NCI-H1417 (cell line): Measurements from ENCODE around the gene TMEM218.

Experiments
- DNase-seq, 3 experiments: peaks; one replicate each; lab custom pipeline; 2025; lab: John Stamatoyannopoulos, UW

The TMEM218 gene

DNA sequence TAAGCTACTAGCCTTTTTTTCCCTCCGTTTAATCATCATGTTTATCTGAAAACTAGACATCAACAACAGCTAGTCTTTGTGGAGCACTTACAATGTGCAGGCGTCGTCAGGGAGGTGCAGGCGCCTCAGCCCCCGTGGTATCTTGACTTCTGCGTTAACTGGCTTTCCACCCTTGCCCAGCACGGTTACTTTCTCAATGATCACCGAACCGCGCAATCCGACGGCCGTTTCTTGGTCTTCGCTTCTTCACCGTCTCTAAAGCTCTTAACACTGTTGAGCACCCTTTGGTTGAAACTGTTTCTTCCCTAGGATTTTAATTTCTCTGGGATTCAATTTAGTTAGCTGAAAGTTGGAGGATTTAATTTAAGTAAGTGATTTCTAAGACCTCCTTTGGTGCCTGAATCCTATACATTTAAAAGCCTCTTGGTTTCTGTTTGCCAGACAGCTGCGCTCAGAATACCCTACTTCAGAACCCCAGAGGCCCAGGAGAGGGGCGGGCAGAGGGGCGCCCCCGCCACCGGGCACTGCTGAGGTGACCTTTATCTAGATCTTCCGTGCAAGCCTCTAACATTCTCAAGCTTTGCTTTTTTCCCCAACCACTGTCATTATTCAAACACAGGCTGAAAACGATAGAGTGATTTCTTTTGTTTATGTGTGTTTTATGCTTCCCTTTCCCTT is 18.0 kb upstream of the TMEM218 start:
- no peak for DNase-seq

GRCh38 chr11:125128450-125128849 is 17.0 kb upstream of the TMEM218 start:
- DNase-seq, result no peak

DNA sequence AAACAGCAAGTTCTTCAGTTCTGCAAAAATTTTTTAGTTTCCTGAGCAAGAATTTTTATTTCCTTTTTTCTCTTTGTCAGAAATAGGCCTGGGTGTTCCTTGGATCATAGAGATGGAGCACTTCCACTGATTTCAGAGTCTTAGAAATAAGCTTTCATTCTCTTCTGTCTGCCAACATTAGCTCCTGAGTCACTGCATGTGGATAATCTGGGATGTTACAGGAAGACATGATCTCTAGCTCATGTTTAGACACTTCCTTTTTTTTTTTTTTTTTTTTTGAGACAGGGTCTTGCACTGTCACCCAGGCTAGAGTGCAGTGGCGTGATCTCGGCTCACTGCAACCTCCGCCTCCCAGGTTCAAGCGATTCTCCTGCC is 13.2 kb upstream of the TMEM218 start:
- no peak for DNase-seq

GRCh38 chr11:125123947-125124617 is 12.7 kb upstream of the TMEM218 start:
- peak; percentile 16 to 43 (median 26) for DNase-seq

GRCh38 chr11:125123194-125123946 is 11.9 kb upstream of the TMEM218 start:
- no peak for DNase-seq

DNA sequence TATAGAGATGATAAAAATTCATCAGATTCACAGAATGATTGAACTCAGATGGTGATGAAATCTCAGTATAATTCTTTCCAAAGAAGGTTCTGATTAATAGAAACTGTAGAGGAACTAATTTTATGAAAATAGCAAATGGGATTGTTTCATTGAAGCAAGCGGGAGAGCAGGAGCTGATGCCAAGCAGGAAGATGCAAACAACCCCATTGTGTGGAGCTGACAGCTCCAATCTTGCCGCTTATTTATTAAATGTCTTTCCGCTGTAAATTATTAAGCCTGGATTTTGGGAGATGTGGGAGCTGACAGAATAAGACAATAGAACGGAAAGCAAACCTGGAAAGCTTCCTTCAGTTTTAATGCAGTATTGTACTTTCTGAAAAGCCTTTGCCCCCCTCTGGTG is 6.0 kb upstream of the TMEM218 start:
- DNase-seq, result no peak

- no peak for DNase-seq
Observed at GRCh38 chr11:125114518-125114917, 3.1 kb upstream of the TMEM218 start.

DNA sequence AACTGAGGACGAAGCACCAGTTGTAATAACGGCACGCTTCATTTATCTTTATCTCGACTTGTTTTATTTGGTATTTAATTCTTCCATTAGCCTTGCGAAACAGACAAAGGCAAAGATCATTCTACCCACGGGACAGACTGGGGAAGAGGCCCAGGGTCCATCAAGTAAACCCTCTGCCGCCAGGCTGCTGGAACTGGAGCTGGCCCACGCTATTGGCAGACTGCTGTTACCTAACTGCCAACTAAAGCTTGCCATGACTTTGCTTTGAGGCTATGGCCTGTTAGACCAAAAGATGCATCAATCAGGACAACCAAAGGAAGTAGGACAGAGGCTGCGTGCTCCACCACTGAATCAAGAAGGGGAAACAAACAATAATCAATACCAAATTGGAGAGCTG is 780 bp upstream of the TMEM218 start:
- DNase-seq, result no peak

DNA sequence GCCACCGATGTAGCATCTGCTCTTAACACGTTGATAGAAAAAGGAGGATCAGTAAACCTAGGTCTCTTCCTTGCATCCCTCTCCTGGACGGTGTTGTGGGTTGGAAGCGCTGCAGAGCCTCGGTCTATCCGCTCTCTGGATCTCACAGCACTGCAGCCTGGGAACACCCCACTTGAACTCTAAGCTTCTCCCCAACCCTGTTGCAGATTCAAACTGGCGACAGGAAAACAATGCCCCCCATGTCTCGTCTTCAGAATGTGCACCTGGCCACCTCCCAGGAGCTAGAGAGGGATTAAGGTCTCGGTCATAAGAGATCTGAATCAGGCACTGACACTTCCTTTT is 454 bp downstream of the TMEM218 start:
- DNase-seq, result peak in 2 of 3 experiments; percentile 57 to 92

GRCh38 chr11:125110506-125110905 is 920 bp downstream of the TMEM218 start:
- peak in 1 of 3 experiments; percentile 55 for DNase-seq

- DNase-seq, result no peak
Observed at GRCh38 chr11:125108469-125108868, 3.0 kb downstream of the TMEM218 start.

- DNase-seq, result no peak
Observed at GRCh38 chr11:125105926-125106325, 5.5 kb downstream of the TMEM218 start.

DNA sequence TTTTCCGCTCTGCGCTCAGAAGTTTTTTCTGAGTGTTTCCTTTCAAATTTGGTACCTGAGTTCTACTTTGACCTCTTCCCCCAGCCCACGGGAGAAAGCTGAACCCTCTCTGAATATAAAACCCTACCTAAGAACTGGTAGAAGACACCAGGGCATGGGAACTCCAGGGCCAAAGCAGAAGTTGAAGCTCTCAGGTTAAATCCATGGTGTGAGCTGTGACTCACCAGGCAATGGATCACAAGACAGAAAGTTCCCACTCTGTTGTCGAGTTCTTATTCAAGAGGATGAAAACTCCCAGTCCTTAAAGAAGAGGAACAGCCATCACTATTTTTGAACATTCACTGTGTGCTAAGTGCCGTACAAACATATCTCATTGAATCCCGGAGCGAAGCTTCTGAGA is 8.9 kb downstream of the TMEM218 start:
- no peak for DNase-seq

- DNase-seq, result no peak
Observed at GRCh38 chr11:125102025-125102424, 9.4 kb downstream of the TMEM218 start.

GRCh38 chr11:125101596-125101995 is 9.8 kb downstream of the TMEM218 start:
- no peak for DNase-seq

DNA sequence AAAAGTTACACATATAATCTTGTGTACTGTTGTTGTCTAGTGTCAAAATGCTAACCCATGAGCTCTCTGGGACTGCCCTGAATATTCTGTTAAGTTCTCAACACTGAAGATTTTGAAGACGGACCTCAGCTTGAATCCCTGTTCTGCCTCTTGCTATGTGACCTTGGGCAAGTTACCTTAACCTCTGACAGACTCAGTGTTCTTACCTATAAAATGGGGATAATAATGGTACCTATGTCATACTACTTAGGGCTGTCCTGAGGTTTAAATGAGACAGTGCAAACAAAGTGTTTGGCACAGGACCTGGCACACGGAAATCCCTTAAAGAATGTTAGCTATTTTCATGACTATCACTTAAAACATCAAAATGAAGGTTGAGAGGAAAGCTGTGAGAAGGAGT is 11.3 kb downstream of the TMEM218 start:
- no peak for DNase-seq

DNA sequence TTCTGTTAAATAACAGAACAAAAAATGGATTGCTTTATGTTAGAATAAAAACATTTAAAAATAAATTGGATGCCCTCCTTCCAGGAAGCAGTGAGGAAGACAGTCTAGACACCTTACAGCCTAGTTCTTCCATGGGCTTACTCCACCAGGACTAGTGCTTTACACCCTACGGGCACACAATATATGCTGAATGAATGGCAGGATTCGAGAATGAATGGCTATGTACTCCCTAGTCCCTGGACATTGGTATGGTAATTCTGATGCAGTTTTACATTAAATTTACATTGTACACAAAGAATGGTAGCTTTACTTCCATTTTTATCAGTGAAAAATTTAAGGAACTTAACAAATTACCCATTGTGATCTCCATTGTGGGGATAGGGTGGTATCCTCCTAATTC is 16.7 kb downstream of the TMEM218 start:
- no peak for DNase-seq

GRCh38 chr11:125093502-125093901 is 17.9 kb downstream of the TMEM218 start:
- DNase-seq, result no peak

DNA sequence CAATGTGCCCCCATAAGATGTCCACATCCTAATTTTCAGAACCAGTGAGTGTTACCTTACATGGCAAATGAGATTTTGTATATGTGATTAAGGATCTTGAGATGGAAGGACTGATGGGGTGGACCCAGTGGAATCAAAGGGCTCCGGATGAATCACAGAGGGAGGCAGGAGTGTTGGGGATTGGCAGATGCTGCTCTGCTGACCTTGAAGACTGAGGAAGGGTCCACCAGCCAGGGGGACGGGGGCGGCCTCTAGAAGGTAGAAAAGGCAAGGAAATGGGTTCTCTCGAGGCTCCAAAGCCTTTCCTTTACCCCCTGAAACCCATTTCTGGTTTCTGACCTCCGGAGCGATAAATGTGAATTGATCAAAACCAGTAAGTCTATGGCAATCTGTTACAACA is 18.8 kb downstream of the TMEM218 start:
- DNase-seq, result no peak

DNA sequence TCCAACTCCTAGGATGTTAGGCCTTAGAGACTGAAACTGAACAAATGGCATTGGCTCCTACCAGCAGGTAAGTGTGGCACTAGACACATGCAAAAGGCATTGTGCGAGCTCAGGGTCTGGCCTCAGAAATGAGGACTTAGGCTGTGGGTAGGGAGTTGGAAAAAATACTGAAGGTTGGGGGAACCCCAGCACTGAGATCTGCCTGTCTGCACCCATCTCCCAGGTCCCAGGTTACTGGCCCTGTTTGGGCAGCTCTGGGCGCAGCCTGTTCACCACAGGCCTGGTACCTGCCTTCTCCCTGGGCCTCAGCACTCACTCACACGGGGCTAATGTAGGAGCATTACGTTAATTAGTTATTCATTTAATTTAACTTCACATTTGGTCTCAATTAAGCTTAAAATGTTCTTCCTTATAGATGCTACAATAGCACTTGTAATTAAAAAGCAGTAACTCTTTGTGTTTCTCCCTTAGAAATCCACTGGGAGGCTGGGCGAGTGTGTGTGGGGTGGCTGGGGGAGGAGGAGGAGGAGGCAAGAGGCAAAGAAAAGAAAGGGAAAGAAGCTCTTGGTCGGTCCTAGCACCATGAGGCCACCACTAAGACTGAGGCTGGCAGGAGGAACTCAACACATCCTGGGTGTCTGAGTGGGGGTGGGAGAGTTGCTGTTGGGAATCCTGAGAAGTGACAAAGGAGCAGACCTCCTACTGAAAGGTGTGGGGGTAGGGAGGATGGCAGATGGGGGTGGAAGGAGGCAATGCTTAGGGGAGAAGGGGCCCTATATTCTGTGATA is 19.4 kb downstream of the TMEM218 start:
- DNase-seq, result no peak

DNA sequence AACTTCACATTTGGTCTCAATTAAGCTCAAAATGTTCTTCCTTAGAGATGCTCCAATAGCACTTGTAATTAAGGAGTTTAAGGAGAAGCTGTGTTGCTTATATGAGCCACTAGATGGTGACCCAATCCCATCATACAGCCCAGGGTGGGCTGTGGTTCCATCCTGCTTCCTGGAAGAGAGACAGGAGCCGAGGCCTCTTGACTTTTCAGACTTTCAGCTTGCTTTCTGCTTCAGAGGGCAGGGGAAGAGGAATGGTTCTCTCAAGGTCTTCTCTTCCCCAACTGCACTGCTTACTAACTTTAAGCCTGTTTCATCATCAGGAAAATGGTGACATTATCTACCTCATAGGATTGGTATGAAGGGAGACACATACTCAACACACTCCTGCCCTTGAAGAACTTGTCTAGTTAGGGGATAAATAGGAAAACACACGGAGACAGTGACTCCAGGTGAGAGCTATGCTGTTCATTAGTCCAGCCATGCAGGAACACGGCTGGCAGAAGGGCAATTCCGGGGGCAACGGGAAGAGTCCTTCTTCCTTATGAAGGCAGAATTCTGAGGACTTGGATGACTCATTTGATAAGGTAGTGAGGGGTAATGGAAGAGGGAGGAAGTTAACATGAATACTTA is 20.1 kb downstream of the TMEM218 start:
- peak in 2 of 3 experiments; percentile 38 to 81 for DNase-seq

GRCh38 chr11:125090816-125091215 is 20.6 kb downstream of the TMEM218 start:
- no peak for DNase-seq
